Measurements from ENCODE around the gene NDUFA11.
"Not testable (repeated sequence)": the region's sequence is repeated elsewhere in the genome, so short reads cannot be mapped to it uniquely, and the experiment has no call there.

Gene NDUFA11

DNA sequence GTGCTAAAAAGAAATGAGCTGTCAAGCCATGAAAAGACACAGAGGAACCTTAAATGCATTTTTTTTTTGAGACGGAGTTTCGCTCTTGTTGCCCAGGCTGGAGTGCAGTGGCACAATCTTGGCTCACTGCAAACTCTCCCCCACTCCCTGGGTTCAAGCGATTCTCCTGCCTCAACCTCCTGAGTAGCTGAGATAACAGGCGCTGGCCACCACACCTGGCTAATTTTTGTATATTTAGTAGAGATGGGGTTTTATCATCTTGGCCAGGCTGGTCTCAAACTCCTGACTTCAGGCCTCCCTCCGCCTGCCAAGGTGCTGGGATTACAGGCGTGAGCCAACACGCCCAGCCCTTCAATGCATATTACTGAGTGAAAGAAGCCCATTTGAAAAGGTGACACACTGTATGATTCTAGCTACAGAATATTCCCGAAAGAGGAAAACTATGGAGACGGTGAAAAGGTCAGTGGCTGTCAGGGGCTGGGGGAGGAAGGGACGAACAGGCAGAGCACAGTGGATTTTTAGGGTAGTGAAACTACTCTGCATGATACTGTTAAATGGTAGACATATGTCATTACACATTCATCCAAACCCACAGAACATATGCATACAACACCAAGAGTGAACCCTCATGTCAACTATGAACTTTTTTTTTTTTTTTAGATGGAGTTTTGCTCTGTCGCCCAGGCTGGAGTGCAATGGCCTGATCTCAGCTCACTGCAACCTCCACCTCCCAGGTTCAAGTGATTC lies 19.4 kb downstream of the NDUFA11 start:
- FAIRE-seq: not testable (repeated sequence)

DNA sequence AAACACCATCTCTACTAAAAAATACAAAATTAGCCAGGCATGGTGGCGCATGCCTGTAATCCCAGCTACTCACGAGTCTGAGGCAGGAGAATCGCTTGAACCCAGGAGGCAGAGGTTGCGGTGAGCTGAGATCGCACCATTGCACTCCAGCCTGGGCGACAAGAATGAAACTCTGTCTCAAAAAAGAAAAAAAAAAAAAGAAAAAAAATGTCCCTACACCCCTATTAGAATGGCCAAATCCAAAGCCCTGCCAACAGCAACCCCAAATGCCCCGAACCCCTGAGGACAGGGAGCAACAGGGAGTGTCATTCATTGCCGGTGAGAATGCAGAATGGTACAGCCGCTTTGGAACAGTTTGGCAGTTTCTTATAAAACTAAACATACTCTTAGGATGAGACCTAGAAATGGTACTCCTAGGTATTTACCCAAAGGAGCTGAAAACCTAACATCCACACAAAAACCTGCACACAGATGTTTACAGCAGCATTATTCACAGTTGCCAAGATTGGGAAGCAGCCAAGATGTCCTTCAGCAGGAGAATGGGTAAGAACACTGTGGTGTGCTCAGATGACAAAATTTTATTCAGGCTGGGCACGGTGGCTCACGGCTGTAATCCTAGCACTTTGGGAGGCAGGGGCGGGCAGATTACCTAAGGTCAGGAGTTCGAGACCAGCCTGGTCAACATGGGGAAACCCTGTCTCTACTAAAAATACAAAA lies 20.3 kb downstream of the NDUFA11 start:
- FAIRE-seq: not testable (repeated sequence)

DNA sequence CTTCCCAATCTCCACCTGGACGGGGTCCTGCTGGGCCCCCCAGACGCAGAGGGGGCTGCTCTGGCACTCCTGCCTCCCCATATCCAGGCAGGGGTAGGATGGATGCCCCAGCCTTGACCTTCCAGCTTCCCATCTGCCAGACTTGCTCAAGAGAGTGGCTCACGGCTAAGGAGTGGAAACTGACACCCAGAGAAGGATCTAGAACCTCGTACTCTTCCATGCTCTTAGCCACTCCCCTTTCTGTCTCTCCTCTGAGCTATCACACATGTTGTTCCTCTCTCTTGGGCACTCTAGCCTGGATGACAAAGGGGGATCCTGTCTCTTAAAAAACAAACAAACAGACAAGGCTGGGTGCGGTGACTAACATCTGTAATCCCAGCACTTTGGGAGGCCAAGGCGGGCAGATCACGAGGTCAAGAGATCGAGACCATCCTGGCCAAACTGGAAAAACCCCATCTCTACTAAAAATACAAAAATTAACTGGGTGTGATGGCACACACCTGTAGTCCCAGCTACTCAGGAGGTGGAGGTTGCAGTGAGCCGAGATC lies 21.1 kb downstream of the NDUFA11 start:
- no peak for FAIRE-seq

DNA sequence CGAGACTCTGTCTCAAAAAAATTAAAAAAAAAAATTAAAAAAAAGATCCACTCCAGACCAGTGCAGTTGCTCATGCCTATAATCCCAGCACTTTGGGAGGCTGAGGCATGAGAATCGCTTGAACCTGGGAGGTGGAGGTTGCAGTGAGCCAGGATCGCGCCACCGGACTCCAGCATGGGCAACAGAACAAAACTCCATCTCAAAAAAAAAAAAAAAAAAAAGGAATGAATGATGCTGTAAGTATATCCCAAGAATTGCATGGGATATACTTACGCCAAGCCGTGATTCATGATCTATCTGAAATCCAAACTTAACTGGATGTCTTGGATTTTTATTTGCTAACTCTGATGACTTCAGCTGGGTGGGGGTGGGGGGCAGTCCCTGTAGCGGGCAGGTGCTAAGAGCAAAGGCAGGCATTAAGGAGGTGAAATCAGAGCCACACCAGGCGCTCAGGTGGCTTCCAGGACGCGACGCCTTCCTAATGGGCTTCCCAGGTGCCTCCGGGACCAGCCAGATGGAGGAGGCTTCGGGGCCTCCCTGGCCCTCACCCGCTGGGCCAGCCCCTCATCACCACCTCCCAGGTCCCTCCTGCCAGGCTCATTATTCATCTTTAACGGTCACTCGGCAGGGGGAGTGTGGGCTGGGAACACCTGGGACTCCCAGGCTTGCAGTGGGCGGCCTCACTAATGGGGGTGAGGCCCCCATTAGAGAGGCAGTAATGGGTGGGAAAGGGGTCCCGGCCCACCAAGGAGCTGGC lies 21.9 kb downstream of the NDUFA11 start:
- no peak for FAIRE-seq

DNA sequence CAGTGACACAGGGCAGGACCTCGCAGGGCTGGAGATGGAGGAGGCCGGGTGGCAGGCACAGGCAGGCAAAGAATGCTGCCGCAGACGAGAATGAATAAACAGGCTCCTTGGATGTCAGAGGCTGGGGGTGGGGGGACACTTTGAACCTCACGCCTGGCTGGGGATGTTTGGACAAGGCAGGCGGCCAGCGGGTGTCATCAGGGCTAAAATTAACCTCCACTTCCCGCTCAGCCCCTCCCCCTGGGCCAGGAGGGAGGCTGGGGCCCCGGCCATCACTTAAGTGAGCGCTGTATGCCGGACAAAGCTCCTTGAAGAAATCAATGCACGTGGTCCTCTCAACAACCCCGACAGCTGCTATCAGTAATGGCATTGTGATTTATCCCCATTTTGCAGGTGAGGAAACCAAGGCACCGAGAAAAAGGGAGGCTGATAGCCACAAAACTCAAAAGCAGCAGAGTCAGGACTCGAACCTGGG lies 22.9 kb downstream of the NDUFA11 start:
- no peak for FAIRE-seq

DNA sequence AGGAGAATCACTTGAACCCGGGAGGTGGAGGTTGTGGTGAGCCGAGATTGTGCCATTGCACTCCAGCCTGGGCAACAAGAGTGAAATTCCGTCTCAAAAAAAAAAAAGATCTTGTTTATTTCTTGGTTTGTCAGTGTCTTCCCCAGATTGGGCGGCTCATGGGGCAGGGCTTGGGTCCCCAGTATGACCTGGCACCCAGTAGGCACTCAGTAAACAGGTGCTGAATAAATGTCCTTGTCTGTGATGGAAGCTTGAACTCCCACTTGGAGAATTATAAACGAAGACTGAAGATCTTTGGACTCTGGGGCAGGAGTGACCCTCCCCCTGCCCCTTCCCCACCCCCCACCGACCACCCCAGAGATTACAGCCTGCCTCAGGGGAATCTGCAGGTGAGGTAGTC lies 23.4 kb downstream of the NDUFA11 start:
- FAIRE-seq: no peak

DNA sequence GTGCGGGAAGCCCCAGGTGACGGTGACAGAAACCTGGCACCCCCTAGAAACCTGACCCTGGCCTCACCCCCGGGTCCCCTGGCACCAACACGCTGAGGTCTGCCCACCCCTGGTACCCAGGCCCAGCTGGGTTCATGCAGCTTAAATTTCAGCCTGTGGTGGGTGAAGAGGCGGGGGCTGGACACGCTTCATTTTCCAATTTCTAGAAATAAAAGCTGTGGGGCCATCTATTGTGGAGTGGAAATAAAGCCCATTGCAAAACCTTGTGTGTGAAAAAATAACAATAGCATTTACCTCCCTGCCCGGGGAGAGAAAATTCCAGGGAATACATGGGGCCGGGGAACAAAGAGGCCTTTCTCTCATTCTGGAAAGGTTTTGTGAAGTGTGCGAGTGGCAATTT lies 25.7 kb downstream of the NDUFA11 start:
- no peak for FAIRE-seq

DNA sequence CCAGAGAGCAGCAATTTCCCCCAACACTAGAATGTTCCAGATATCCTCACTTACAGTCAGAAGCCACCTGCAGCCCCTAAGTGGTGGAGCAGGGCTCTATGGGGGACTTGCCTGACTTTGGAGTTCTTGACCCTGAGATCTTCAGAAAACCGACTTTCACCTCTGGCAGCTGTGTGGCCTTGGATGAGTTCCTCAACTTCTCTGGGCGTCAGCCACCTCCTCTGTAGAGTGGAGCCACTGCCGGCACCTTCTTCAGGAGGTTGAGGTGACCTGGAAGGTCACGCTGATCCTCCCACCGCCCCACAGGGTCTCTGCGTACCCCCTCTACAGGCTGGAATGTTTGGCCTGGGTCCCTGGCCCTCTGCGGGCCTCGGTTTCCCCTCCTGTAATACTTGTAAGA lies 26.2 kb downstream of the NDUFA11 start:
- FAIRE-seq: no peak

DNA sequence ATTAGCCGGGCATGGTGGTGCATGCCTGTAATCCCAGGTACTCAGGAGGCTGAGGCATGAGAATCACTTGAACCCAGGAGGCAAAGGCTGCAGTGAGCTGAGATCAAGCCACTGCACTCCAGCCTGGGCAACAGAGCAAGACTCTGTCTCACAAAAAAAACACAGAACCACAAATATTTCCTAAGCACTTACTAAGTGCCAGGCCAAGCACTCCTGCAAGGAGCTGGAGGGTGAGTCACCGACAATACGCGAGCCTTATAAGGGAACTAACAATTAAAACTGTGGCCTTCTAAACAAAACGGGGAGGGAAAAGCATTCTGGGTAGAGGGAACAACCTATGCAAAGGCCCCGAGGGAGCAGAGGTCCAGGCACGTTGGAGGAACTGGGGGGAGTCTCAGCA lies 29.1 kb downstream of the NDUFA11 start:
- not testable (repeated sequence) for FAIRE-seq

DNA sequence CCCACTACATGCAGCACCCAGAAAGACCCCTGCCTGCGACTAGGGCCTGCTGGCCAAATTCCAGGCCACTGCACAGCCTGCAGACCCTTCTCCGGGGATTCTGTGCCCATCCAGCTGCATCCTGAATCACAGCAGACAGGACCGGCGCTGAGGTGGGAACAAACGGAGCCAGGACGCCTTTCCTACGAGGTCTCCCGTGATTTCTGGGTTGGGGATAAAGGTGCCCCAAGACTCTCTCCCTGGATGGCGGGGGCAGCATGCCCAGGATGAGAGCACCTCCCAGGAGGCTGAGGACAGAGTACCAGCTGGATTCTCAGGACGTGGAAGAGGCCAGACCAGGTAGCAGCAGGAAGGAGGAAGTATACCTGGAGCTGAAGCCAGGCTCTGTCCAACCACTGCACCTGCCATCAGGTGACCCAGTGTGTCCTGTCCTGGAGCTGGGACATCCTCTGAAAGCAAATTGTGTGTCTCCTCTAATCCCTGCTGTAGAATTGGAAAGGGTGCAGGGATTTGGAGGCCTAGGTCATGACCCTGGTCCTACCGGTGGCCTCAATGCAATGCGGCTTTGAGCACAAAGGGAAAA lies 29.9 kb downstream of the NDUFA11 start:
- FAIRE-seq: no peak

DNA sequence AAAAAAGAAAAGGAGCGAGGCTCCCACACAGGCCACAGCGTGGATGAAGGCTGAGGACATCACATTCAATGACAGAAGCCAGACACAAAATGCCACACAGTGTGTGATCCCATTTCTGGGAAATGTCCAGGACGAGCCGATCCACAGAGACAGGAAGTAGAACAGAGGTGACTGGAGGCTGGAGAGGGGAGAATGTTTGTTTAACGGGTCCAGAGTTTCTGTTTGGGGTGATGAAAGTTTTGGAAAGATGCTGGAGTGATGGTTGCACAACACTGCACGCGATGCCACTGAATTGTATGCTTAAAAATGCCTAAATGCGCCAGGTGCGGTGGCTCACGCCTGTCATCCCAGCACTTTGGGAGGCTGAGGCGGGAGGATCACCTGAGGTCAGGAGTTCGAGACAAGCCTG lies 32.6 kb downstream of the NDUFA11 start:
- FAIRE-seq: no peak

DNA sequence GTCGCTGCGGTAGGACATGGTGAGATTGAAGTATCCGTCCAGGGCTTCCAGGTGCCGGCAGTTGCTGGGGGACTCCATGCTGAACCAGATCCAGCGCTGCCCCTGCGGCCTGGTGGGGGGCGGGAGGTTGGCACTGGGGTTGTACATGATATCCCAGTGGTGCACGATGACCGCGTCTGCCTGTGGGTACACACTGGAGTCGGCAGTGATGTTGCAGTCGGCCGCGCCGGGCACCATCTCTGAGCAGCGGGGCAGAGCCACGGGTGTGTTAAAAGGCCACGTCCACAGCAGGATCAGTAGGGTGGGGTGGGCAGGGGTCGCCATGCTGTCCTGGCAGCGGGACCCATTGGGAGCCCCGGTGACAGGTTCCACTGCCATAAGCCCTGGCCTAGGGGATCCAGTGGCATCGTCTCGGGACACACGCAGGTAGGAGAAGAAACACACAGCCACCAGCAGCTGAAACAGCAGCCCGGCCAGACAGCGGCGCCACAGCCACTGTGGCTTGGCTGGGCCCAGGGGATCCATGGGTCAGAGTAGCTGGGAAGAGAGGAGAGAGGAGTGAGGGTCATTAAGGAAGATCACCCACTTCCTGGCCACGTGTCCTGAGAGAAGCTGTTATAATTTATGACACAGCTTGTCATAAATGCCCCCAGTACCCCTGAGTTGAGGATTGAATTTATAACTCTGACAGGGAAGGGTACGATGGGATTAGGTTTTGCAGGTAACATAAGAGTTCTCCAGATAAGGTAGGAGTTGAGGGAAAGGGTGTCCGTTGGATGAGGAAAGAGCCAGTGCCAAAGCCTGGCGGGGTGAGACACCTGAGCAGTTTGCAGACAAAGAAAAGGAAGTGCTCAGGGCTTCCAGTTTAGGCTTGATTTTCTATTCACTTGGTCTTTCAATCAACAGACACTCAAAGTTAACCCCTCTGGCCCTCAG lies 36.1 kb downstream of the NDUFA11 start:
- FAIRE-seq: no peak

DNA sequence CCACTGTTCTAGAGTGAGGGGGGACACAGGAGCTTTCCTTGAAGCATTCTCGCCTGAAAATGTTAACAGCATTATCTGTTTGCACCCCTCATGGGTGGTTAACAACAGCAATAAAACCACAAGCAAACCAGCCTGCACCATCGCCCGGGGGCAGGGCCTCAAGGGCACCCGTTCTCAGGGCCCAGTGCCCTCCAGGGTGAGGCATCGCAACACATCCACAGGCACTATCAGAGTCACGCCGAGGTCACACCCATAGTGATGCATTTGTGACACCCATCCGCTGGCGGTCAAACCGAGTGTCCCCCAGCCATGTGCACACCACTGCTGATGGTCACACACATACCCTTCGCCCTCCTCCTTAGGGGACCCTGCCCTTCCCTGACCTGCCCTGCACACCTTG lies 37.8 kb downstream of the NDUFA11 start:
- FAIRE-seq: no peak

DNA sequence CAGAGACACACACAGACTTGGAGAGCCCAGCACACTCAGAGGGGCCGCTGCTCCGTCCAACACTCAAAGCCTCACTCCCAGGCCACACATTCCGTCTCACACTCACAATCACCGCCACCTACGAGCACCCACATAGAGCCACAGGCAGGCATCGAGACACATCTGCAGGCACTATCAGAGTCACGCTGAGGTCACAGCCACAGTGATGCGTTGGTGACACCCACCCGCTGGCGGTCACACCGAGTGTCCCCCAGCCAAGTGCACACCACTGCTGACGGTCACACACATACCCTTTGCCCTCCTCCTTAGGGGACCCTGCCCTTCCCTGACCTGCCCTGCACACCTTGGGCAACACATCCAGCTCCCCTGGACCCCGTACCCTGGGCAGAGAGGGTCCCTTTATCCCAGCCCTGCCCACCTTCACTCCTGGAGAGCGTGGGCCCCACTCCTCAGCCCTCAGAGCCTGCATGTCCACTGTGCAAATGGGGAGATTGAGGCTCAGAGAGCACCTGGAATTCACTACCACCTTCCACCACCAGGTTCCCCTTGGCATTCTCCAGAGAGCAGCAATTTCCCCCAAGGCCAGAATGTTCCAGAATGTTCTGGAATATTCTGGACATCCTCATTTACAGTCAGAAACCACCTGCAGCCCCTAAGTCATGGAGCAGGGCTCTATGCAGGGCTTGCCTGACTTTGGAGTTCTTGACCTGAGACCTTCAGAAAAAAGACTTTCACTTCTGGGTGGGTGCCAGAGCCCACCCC lies 38.7 kb downstream of the NDUFA11 start:
- FAIRE-seq: no peak

DNA sequence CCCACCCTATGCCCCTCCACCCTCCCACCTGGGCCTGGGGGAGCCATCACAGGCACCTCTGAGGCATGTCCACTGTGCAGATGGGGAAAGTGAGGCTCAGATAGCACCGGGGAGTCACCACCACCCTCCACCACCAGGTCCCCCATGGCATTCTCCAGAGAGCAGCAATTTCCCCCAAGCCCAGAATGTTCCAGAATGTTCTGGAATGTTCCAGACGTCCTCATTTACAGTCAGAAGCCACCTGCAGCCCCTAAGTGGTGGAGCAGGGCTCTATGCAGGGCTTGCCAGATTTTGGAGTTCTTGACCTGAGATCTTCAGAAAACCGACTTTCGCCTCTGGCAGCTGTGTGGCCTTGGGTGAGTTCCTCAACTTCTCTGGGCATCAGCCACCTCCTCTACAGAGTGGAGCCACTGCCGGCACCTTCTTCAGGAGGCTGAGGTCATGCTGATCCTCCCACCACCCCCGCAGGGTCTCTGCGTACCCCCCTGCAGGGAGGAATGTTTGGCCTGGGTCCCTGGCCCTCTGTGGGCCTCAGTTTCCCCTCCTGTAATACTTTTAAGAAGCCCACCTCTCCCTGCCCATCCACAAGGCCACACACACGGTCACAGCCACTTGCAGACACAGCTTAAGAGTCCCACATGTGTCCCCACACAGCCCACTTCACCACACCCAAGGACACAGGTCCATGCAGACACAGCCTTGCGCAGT lies 39.4 kb downstream of the NDUFA11 start:
- FAIRE-seq: no peak

DNA sequence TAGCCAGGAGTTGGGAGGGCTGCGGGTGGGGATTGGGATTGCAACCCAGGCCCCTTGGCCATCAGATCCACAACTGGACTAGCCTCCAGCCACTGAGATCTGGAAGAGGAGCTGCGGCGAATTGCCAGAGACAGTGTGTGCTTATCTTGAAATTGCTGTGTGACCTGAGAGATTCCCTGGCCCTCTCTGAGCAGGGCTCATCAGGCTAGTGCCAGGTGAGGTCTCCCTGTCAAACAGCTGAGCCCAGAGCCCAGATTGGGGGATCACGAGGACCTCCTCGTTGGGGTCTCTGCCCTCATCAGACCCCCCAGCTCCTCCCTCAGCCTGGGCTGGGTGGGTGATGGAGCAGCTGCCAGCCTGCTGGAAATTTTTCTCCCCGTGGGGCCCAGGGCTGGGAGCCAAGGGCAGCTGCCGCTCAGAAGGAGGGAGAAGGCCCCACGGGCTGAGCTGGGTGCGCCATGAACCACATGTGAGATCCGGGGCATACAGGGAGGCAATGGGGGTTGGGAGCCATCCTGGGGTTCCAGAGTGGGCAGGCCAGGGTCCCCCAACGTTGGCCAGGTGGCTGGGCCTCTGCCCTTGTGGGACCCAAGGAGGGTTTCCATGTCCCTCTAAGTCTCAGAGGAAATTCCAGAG lies 40.4 kb downstream of the NDUFA11 start:
- no peak for FAIRE-seq

DNA sequence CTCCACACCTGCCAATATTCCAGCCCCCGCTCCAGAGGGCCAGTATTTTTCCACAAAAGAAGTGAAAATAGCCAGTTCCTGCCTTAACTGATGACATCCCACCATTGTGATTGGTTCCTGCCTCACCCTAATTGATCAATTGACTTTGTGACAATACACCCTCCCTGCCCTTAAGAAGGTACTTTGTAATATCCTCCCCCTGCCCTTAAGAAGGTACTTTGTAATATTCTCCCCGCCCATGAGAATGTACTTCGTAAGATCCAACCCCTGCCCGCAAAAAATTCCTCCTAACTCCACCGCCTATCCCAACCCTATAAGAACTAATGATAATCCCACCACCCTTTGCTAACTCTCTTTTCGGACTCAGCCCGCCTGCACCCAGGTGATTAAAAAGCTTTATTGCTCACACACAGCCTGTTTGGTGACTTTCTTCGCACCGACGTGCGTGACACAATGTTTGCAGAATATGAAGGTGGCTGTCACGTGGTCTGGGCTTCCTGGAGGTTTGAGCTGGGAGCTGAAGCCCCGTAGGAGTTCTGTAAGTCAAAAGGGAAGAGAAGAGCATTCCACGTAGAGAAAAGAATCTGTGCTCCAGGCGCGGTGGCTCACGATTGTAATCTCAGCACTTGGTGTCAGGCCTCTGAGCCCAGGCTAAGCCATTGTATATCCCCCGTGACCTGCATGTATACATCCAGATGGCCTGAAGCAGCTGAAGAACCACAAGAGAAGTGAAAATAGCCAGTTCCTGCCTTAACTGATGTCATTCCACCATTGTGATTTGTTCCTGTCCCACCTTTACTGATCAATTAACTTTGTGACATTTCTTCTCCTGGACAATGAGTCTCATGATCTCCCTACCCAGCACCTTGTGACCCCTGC lies 46.1 kb downstream of the NDUFA11 start:
- FAIRE-seq: no peak

DNA sequence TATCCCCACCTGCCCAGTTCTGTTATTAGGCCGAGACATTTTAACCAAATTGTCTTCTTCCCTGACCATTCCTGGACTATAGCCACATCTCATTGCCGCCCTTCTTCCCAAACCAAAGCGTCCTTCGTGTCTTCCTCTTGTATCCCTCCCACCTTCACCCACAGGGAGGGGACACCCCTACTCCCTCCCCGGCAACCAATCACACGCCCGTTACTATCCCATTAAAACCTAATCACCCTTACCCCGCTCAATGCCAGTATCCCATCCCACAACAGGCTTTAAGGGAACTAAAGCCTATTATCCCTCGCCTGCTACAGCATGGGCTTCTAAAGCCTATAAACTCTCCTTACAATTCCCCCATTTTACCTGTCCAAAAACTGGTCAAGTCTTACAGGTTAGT lies 48.4 kb downstream of the NDUFA11 start:
- not testable (repeated sequence) for FAIRE-seq

DNA sequence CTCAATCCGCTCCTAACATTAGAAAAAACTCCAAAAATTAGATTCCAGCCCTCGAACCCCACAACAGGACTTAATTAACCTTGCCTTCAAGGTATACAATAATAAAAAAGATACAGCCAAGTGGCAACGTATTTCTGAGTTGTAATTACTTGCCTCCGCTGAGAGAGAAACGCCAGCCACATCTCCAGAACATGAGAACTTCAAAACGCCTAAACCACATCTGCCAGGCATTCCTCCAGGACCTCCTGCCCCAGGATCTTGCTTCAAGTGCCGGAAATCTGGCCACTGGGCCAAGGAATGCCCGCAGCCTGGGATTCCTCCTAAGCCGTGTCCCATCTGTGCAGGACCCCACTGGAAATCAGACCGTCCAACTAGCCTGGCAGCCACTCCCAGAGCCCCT lies 49.5 kb downstream of the NDUFA11 start:
- not testable (repeated sequence) for FAIRE-seq
